Keratinocyte (primary cell): ENCODE measurements around the gene ID2. TPM values are rescaled to one million over a fixed set of nuclear protein-coding genes. Genes with fewer than 3 reads are reported as not detected.

Source experiments
- DNase-seq: peaks from one replicate; pipeline ENCODE4 v3.0.0-alpha.2; 2011; ENCODE audit warnings: low read depth, missing footprints, low spot score
- FAIRE-seq: peaks from 2 replicates; lab custom pipeline; 2011; peaks lifted over from hg19 to GRCh38; lab: Jason Lieb, UNC
- H2AFZ ChIP-seq: 2 replicates; pipeline ENCODE4 v1.6.0; 2012; ENCODE audit warnings: low read length, control low read depth, inconsistent platforms; ENCODE audit not compliant: control insufficient read depth
- H3K27ac ChIP-seq: 2 replicates; pipeline ENCODE4 v1.5.1; 2011; ENCODE audit warnings: low read length; ENCODE audit not compliant: control insufficient read depth, insufficient read depth
- H3K27me3 ChIP-seq: 3 replicates; pipeline ENCODE4 v1.6.0; 2011; ENCODE audit warnings: low read length; ENCODE audit not compliant: control insufficient read depth, insufficient read depth; ENCODE audit errors: extremely low read depth
- H3K36me3 ChIP-seq, 2 experiments: 2 replicates in 1 of 2; 3 replicates in 1 of 2; pipeline ENCODE4 v1.5.1; 2011; ENCODE audit warnings: low read length in 2 of 2, mild to moderate bottlenecking in 1 of 2; ENCODE audit not compliant: control insufficient read depth in 2 of 2, insufficient read depth in 2 of 2; ENCODE audit errors: extremely low read depth in 1 of 2
- H3K4me1 ChIP-seq: 3 replicates; pipeline ENCODE4 v1.5.1; 2011; ENCODE audit warnings: low read length; ENCODE audit not compliant: control insufficient read depth, insufficient read depth; ENCODE audit errors: extremely low read depth
- H3K4me2 ChIP-seq: 3 replicates; pipeline ENCODE4 v1.6.0; 2011; ENCODE audit warnings: low read depth, low read length; ENCODE audit not compliant: control insufficient read depth, insufficient read depth; ENCODE audit errors: extremely low read depth
- H3K4me3 ChIP-seq, 3 experiments: fragments of 200-600 bp in 1 of 3; sonication (generic) in 1 of 3; 2 replicates in 2 of 3; 3 replicates in 1 of 3; pipeline ENCODE4 v1.5.1; 2011 to 2016; ENCODE audit warnings: low read length in 3 of 3, mild to moderate bottlenecking in 3 of 3, control low read depth in 2 of 3, inconsistent platforms in 1 of 3, low read depth in 1 of 3, mixed read lengths in 1 of 3, mixed run types in 1 of 3, moderate library complexity in 1 of 3; ENCODE audit not compliant: control insufficient read depth in 2 of 3, insufficient read depth in 2 of 3; ENCODE audit errors: extremely low read depth in 1 of 3
- H3K79me2 ChIP-seq: 2 replicates; pipeline ENCODE4 v1.6.0; 2012; ENCODE audit warnings: low read length; ENCODE audit not compliant: control insufficient read depth, insufficient read depth
- H3K9ac ChIP-seq: 3 replicates; pipeline ENCODE4 v1.6.0; 2011; ENCODE audit warnings: low read length; ENCODE audit not compliant: control insufficient read depth, insufficient read depth; ENCODE audit errors: extremely low read depth
- H3K9me1 ChIP-seq: 3 replicates; pipeline ENCODE4 v1.6.0; 2011; ENCODE audit warnings: low read length; ENCODE audit not compliant: control insufficient read depth, insufficient read depth; ENCODE audit errors: extremely low read depth
- H3K9me3 ChIP-seq: 2 replicates; pipeline ENCODE4 v1.5.1; 2012; ENCODE audit warnings: low read depth, low read length; ENCODE audit not compliant: control insufficient read depth
- H4K20me1 ChIP-seq: 3 replicates; pipeline ENCODE4 v1.6.0; 2011; ENCODE audit warnings: low read length; ENCODE audit not compliant: control insufficient read depth, insufficient read depth; ENCODE audit errors: extremely low read depth
- CTCF ChIP-seq, 3 experiments: IDR thresholded peaks in 1 of 3; conservative IDR thresholded peaks in 1 of 3; optimal IDR thresholded peaks in 1 of 3; 2 replicates in 2 of 3; 3 replicates in 1 of 3; pipeline versions ENCODE3 to v1.5.1; 2011; ENCODE audit warnings: low read length in 3 of 3, mild to moderate bottlenecking in 3 of 3, moderate library complexity in 2 of 3, control low read depth in 1 of 3, inconsistent platforms in 1 of 3; ENCODE audit not compliant: insufficient read depth in 2 of 3; ENCODE audit errors: extremely low read depth in 1 of 3
- EZH2 ChIP-seq: IDR thresholded peaks from one replicate; pipeline ENCODE4 v1.6.1; 2012; ENCODE audit warnings: inconsistent platforms, mild to moderate bottlenecking, low read length, moderate library complexity
- dilution Hi-C: fragments of 300-500 bp; cut with MboI; formaldehyde crosslinking; loops from one replicate; pipeline ENCODE4 v1.7.0; 2020; ENCODE audit warnings: low sequenced_read_pairs; ENCODE audit not compliant: extremely low pct_ligation_motif_present
- polyA plus RNA-seq, 5 experiments: library from polyadenylated mRNA; depleted of rRNA in 3 of 5; stranded (reverse) in 3 of 5; stranded (forward) in 1 of 5; unstranded in 1 of 5; fragments of >200 nt; gene quantifications; 1 replicate in 1 of 5; 2 replicates in 3 of 5; 3 replicates in 1 of 5; pipeline versions ENCODE4 v1.2.1 to v1.2.3, GENCODE V29; 2011 to 2012; ENCODE audit warnings: missing spikeins in 2 of 5, low read depth in 1 of 5, low replicate concordance in 1 of 5

The ID2 gene
- polyA plus RNA-seq, 1 donor (not counting 4 experiments of a cell fraction or from before 2014, with no cell fraction given), result 6.3 TPM

GRCh38 chr2:8722986-8723385, 41.1 kb downstream of the ID2 start:
- Histone ChIP-seq H2AFZ (no peak overlapping the region), H3K4me2 (no peak overlapping the region), H3K27ac (no peak overlapping the region), H3K27me3 (no peaks in the 10 kb centered on the region), H3K79me2 (no peaks in the 10 kb centered on the region), H3K9me3 (no peaks in the 10 kb centered on the region), H3K36me3 (no peaks in the 10 kb centered on the region), H3K9me1 (no peaks in the 10 kb centered on the region), H3K4me3 (no peak overlapping the region), H4K20me1 (no peaks in the 10 kb centered on the region), H3K4me1 (no peaks in the 10 kb centered on the region), H3K9ac (no peak overlapping the region)
- DNase-seq, result no peak
- dilution Hi-C loops, result no loop called here
- TF ChIP-seq CTCF (optimal IDR thresholded peaks at IDR 0.05 in 1 of 3, IDR thresholded peaks at IDR 0.05 in 1 of 3, conservative IDR thresholded peaks at IDR 0.05 in 1 of 3; ENCODE audit: extremely low read depth in 1 of 3, insufficient read depth in 2 of 3, low read length in 3 of 3) (no peak), EZH2 (no peak)
- FAIRE-seq, result no peak

GRCh38 chr2:8725838-8726237, 44.0 kb downstream of the ID2 start:
- dilution Hi-C loops, result no loop called here
- H3K4me1 ChIP-seq, result no peaks in the 10 kb centered on the region
- no peak overlapping the region for H3K27ac ChIP-seq
- FAIRE-seq, result no peak
- H3K79me2 ChIP-seq, result no peaks in the 10 kb centered on the region
- no peaks in the 10 kb centered on the region for H3K9me1 ChIP-seq
- no peaks in the 10 kb centered on the region for H3K27me3 ChIP-seq
- no peaks in the 10 kb centered on the region for H4K20me1 ChIP-seq
- H3K9me3 ChIP-seq, result no peaks in the 10 kb centered on the region
- no peak overlapping the region for H3K4me2 ChIP-seq
- peaks cover 0 to 5% of the 10 kb centered on the region in 2 experiments for H3K36me3 ChIP-seq
- H3K4me3 ChIP-seq, result no peak overlapping the region
- H3K9ac ChIP-seq, result no peak overlapping the region
- no peak for TF ChIP-seq CTCF (optimal IDR thresholded peaks at IDR 0.05 in 1 of 3, IDR thresholded peaks at IDR 0.05 in 1 of 3, conservative IDR thresholded peaks at IDR 0.05 in 1 of 3; ENCODE audit: extremely low read depth in 1 of 3, insufficient read depth in 2 of 3, low read length in 3 of 3)
- no peak for TF ChIP-seq EZH2
- DNase-seq, result no peak
- no peak overlapping the region for H2AFZ ChIP-seq
